Measurements from ENCODE around the gene TRIL. TPM values are rescaled to one million over a fixed set of nuclear protein-coding genes. Genes with fewer than 3 reads are reported as not detected.

TRIL gene
- total and polyA plus RNA-seq, 2 experiments from 2014 or later = 2.5 to 4.6 TPM

DNA sequence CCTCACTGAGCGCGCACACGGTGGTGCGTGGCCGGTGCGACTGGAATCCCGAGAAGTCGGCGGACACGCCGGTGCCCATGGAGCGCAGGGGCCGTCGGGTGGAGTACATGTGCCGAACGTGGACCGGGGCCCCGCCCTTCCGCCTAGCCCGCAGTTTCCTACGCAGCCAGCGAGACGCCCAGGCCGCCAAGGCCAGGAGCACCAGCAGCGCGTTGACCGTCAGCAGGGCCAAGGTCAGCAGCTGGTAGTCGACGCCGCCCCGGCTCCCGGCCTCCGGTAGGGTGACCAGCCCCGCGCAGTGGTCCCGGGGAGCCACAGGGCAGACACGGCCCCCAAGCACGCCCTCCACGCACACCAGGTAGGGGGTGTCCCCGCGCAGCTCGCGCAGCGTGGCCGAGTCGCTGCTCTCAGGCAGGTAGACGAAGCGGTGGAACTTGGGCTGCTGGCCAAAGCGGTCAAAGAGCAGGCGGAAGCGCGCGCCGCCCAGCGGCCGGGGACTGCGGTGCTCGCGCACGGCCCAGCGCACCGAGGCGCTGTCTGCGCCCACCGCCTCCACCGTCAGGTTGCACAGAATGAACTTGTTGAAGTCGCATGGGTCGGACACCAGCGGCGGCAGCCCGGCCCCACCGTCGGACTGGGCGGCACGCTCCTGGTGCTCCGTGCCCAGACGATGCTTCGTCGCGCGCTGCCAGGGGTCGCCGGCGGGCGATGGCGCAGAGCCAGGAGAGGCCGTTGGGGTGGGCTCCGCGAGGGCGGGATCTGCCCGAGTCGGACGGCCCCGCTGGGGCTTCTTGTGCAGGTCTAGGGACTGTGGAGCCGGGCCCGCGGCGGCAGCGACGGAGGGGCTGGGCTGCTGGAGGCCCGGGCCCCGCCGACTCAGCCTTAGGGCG is 2.2 kb downstream of the TRIL start:
- Histone ChIP-seq H4K20me1 (ENCODE audit: insufficient read depth, poor library complexity, severe bottlenecking) (no peaks in the 10 kb centered on the region), H3K4me2 (peak overlapping the region; percentile 99), H3K9me2 (replicated peaks; ENCODE audit: insufficient read depth) (no peaks in the 10 kb centered on the region), H3K27ac (no peak overlapping the region), H3K36me3 (replicated peaks; ENCODE audit: insufficient read depth, low read depth) (no peaks in the 10 kb centered on the region), H2AFZ (peak overlapping the region; percentile 87), H3K4me3 (peak overlapping the region; percentile 52), H3K79me2 (no peaks in the 10 kb centered on the region), H3K27me3 (peaks cover 40% of the 10 kb centered on the region), H3K4me1 (ENCODE audit: insufficient read depth) (peaks cover 33% of the 10 kb centered on the region), H3K9me3 (ENCODE audit: low read depth) (no peaks in the 10 kb centered on the region)
- TF ChIP-seq, protein P1, sequence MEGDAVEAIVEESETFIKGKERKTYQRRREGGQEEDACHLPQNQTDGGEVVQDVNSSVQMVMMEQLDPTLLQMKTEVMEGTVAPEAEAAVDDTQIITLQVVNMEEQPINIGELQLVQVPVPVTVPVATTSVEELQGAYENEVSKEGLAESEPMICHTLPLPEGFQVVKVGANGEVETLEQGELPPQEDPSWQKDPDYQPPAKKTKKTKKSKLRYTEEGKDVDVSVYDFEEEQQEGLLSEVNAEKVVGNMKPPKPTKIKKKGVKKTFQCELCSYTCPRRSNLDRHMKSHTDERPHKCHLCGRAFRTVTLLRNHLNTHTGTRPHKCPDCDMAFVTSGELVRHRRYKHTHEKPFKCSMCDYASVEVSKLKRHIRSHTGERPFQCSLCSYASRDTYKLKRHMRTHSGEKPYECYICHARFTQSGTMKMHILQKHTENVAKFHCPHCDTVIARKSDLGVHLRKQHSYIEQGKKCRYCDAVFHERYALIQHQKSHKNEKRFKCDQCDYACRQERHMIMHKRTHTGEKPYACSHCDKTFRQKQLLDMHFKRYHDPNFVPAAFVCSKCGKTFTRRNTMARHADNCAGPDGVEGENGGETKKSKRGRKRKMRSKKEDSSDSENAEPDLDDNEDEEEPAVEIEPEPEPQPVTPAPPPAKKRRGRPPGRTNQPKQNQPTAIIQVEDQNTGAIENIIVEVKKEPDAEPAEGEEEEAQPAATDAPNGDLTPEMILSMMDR (IDR thresholded peaks at IDR 0.05; ENCODE audit: poor library complexity) = peak; percentile 65
- no peak for TF ChIP-seq EZH2 (IDR thresholded peaks at IDR 0.05; ENCODE audit: borderline replicate concordance)
- DNase-seq (ENCODE audit: low spot score) = peak; percentile 89
- 22% methylated on average over 86 of the region's 104 CpGs for WGBS (ENCODE audit: low lambda C conversion rate, missing lambda C conversion rate)

DNA sequence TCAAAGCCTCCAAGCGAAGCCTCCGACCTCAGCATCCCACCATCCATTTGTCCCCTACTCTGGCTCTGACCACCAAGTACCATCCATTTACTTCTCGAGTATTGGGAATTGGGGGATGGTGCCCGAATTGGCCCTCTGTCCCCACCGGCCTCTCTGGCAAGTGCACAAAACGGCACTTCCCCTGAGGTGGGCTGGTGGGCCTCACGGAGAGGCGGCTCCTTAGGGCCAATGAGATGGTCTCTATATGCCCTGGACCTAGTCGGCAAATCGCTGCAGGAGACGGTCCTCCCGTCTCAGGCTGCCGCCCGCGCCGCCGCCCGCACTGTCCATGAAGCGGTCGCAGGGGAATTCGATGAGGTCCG is 2.8 kb downstream of the TRIL start:
- H3K79me2 ChIP-seq = no peaks in the 10 kb centered on the region
- H2AFZ ChIP-seq = peak overlapping the region; percentile 87
- H3K36me3 ChIP-seq (replicated peaks; ENCODE audit: insufficient read depth, low read depth) = no peaks in the 10 kb centered on the region
- H3K9me3 ChIP-seq (ENCODE audit: low read depth) = no peaks in the 10 kb centered on the region
- no peaks in the 10 kb centered on the region for H3K9me2 ChIP-seq (replicated peaks; ENCODE audit: insufficient read depth)
- 71% methylated on average over 19 of the region's 22 CpGs for WGBS (ENCODE audit: low lambda C conversion rate, missing lambda C conversion rate)
- TF ChIP-seq, protein P1 (IDR thresholded peaks at IDR 0.05; ENCODE audit: poor library complexity) = no peak
- TF ChIP-seq EZH2 (IDR thresholded peaks at IDR 0.05; ENCODE audit: borderline replicate concordance) = no peak
- TF ChIP-seq EZH2phosphoT487 (IDR thresholded peaks at IDR 0.05; ENCODE audit: low read depth, severe bottlenecking, unreplicated experiment) = no peak
- peak overlapping the region; percentile 52 for H3K4me3 ChIP-seq
- DNase-seq (ENCODE audit: low spot score) = no peak
- peak overlapping the region; percentile 99 for H3K4me2 ChIP-seq
- no peak overlapping the region for H3K27ac ChIP-seq
- H3K4me1 ChIP-seq (ENCODE audit: insufficient read depth) = peaks cover 33% of the 10 kb centered on the region
- H3K27me3 ChIP-seq = peaks cover 41% of the 10 kb centered on the region
- H4K20me1 ChIP-seq (ENCODE audit: insufficient read depth, poor library complexity, severe bottlenecking) = no peaks in the 10 kb centered on the region

- H4K20me1 ChIP-seq (ENCODE audit: insufficient read depth, poor library complexity, severe bottlenecking) = no peaks in the 10 kb centered on the region
- H3K4me1 ChIP-seq (ENCODE audit: insufficient read depth) = peaks cover 33% of the 10 kb centered on the region
- TF ChIP-seq EZH2phosphoT487 (IDR thresholded peaks at IDR 0.05; ENCODE audit: low read depth, severe bottlenecking, unreplicated experiment) (no peak), EZH2 (IDR thresholded peaks at IDR 0.05; ENCODE audit: borderline replicate concordance) (no peak)
- TF ChIP-seq, protein P1 (IDR thresholded peaks at IDR 0.05; ENCODE audit: poor library complexity) = no peak
- no peak overlapping the region for H3K4me3 ChIP-seq
- peaks cover 41% of the 10 kb centered on the region for H3K27me3 ChIP-seq
- no peaks in the 10 kb centered on the region for H3K9me3 ChIP-seq (ENCODE audit: low read depth)
- H3K27ac ChIP-seq = no peak overlapping the region
- WGBS (ENCODE audit: low lambda C conversion rate, missing lambda C conversion rate) = 70% methylated on average over 5 of the region's 5 CpGs
- DNase-seq (ENCODE audit: low spot score) = no peak
- H3K4me2 ChIP-seq = peak overlapping the region; percentile 99
- H3K9me2 ChIP-seq (replicated peaks; ENCODE audit: insufficient read depth) = no peaks in the 10 kb centered on the region
- H3K36me3 ChIP-seq (replicated peaks; ENCODE audit: insufficient read depth, low read depth) = no peaks in the 10 kb centered on the region
- H3K79me2 ChIP-seq = no peaks in the 10 kb centered on the region
- H2AFZ ChIP-seq = no peak overlapping the region
Observed at GRCh38 chr7:28954946-28955345, 3.2 kb downstream of the TRIL start.

All from hepatocyte (in vitro differentiated cells).